Transverse colon (tissue), 4 donors: ENCODE measurements around the gene DEPP1.
"Not testable (repeated sequence)": the region's sequence is repeated elsewhere in the genome, so short reads cannot be mapped to it uniquely, and the experiment has no call there.

Experiments
- EP300 ChIP-seq: sonication (generic); formaldehyde crosslinking; IDR thresholded peaks from one replicate; pipeline ENCODE4 v1.6.1; 2017; ENCODE audit warnings: antibody characterized with exemption, low read depth
- POLR2A ChIP-seq: fragments of 450-650 bp; IDR thresholded peaks from one replicate; pipeline ENCODE4 v1.6.1; 2016; ENCODE audit warnings: antibody characterized with exemption, mild to moderate bottlenecking, moderate library complexity
- POLR2AphosphoS5 ChIP-seq, 3 donors: sonication (generic); formaldehyde crosslinking; IDR thresholded peaks; one replicate each; pipeline ENCODE4 v1.6.1; 2016; ENCODE audit warnings: antibody characterized with exemption in 3 of 3
- TF ChIP-seq, protein P1 (sequence below), 5 experiments: fragments of 200-600 bp in 3 of 5; fragments of 450-650 bp in 2 of 5; sonication (generic) in 3 of 5; IDR thresholded peaks; 1 replicate in 2 of 5; 2 replicates in 3 of 5; pipeline ENCODE4 v1.5.1; 2016 to 2017; ENCODE audit warnings: antibody characterized with exemption in 5 of 5, inconsistent platforms in 3 of 5, mild to moderate bottlenecking in 2 of 5, moderate library complexity in 1 of 5

DNA sequence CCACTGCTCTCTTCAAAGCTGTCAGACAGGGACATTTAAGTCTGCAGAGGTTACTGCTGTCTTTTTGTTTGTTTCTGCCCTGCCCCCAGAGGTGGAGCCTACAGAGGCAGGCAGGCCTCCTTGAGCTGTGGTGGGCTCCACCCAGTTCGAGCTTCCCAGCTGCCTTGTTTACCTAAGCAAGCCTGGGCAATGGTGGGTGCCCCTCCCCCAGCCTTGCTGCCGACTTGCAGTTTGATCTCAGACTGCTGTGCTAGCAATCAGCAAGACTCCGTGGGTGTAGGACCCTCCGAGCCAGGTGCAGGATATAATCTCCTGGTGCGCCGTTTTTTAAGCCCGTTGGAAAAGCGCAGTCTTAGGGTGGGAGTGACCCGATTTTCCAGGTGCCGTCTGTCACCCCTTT is 35.9 kb upstream of the DEPP1 start:
- TF ChIP-seq, protein P1, sequence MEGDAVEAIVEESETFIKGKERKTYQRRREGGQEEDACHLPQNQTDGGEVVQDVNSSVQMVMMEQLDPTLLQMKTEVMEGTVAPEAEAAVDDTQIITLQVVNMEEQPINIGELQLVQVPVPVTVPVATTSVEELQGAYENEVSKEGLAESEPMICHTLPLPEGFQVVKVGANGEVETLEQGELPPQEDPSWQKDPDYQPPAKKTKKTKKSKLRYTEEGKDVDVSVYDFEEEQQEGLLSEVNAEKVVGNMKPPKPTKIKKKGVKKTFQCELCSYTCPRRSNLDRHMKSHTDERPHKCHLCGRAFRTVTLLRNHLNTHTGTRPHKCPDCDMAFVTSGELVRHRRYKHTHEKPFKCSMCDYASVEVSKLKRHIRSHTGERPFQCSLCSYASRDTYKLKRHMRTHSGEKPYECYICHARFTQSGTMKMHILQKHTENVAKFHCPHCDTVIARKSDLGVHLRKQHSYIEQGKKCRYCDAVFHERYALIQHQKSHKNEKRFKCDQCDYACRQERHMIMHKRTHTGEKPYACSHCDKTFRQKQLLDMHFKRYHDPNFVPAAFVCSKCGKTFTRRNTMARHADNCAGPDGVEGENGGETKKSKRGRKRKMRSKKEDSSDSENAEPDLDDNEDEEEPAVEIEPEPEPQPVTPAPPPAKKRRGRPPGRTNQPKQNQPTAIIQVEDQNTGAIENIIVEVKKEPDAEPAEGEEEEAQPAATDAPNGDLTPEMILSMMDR (IDR thresholded peaks at IDR 0.05) = not testable (repeated sequence)
- not testable (repeated sequence) for TF ChIP-seq POLR2AphosphoS5 (IDR thresholded peaks at IDR 0.05); EP300; POLR2A
